NK-92 (cell line): ENCODE data around the gene ITGB7.

Experiments
- DNase-seq: peaks from one replicate; lab custom pipeline; 2025; ENCODE audit not compliant: unreplicated experiment; lab: John Stamatoyannopoulos, UW

Gene ITGB7

DNA sequence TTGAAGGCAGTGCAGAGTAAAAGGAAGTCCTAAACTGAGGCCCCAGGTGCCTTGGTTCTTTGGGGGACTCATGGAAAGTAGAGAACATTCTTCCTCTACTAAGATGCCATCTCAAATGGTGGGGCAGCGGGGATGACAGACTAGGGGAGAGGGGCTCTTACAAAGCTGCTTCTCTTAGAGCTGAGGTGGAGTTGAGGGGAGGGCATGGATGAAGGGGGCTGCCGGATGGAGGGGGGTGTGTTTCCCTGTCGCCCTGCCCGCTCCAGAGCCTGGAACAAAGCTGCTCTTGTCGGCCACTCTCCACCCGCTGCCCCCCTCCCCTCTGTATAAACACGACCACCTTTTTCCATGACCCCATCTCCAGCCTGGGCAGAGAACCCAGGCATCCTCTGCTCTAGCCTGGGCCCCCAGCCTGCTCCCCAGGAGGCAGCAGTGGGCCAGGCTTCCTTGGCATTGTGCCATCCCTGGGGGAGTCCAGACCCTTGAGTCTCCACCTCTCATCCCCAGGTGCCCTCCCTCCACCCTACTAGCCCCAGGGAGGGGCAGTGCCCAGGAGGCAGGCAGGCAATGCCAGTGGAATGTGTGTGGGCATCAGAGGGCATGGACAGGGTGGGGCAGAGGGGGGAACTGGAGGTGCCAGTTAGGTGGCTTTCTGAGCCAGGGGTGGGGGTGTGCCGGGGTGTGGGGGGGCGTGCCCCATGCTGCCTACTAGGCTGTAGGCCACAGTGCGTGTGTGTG lies 23.2 kb upstream of the ITGB7 start:
- no peak for DNase-seq

DNA sequence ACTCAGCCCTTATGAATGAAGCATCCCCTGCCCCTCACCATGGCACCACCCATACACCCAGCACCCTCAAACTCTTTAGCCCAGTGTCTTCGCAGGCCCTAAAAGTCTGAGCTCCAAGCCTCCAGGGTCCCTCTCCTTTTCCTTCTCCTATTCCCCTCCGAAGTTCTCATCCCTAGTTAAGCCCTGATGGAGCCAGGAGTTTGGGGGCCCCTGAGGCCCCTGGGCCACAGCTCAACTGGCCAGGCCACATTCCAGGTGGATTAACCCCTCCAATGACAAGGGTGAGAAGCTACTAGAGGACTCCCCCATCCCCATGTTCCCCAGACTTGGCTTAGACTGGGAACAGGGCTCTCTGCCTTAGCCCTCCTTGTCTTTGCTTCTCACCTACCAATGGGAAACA lies 22.4 kb upstream of the ITGB7 start:
- no peak for DNase-seq

DNA sequence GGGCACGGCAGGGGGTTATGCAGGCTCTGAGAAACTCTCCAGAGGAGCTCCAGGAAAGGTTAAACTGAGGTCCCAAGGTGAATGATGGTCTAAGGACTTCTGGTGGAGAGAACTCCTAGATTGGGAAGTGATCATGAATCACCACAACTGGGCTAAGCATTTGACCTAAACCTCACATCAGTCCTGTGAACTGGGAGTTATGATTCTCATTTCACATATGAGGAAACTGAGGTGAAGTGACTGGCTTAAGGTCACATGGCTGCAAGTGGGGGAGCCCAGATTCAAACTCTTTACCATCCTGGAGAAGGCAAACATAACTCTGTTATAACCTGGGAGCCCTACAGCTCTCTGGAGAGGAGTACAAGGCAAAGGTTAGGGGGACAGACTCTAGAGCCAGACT lies 20.8 kb upstream of the ITGB7 start:
- no peak for DNase-seq

DNA sequence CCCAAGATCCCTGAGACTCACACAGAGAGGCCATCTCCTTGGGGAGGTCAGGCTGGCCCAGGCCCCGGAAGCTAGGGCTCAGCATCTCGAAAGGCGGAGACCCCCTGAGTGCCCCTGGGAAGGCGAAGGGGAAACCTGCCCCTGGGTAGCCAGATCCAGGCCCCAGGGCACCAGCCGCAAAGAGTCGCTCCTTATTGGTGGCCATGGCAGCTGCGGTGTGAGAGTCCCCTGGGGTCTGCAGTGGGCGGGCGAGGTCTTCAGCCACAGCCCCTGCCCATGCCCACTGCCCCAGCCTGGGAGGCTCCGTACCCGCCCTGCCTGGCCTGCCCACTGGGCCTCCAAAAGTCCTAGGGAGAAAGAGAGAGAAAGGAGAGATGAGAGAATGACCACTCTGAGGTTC lies 20.3 kb upstream of the ITGB7 start:
- DNase-seq = no peak

DNA sequence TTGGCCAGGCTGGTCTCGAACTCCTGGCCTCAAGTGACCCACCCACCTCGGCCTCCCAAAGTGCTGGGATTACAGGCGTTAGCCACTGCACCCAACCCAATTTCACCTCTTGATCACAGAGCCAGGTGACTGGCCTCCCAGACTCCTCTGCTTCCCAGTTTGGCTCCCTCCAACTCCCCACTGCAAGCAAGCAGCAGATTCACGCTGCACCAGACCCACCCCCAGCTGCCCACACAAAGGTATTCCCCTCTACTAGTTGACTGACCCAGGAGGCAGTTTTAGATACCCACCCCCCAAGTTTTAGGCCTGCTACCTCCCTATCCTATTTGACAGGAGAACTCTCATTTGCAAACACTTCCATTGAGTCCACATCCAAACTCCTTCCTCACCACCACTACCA lies 19.8 kb upstream of the ITGB7 start:
- no peak for DNase-seq

DNA sequence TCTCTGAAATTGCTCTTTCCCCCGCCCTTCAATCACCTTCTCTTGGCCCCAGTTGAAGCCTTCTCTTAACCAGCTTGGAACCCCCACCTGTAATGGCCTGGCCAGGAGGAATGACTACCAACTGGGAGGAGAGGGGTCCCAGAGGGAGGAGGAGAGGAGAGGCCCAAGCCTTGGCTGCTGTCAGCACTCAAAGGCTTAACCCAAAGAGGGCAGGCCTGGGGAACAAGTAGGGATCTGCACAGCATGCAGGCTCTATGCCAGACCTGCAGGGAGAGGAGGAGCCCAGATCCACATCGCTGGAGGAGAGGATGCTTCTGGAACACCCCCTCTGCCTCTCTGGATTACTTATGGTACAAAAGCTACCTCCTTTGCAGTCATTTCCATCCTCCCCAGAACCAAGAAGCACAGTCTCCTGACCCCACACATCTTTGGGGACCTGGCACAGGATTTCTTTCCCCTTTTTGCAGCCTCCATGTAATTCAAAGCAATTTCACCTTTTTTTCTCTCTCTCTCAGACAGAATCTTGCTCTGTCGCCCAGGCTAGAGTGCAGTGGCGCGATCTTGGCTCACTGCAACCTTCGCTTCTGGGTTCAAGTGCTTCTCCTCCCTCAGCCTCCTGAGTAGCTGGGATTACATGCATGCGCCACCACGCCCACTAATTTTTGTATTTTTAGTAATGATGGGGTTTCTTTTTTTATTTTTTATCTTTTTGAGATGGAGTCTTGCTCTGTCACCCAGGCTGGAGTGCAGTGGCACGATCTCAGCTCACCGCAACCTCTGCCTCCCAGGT lies 18.8 kb upstream of the ITGB7 start:
- DNase-seq = no peak

DNA sequence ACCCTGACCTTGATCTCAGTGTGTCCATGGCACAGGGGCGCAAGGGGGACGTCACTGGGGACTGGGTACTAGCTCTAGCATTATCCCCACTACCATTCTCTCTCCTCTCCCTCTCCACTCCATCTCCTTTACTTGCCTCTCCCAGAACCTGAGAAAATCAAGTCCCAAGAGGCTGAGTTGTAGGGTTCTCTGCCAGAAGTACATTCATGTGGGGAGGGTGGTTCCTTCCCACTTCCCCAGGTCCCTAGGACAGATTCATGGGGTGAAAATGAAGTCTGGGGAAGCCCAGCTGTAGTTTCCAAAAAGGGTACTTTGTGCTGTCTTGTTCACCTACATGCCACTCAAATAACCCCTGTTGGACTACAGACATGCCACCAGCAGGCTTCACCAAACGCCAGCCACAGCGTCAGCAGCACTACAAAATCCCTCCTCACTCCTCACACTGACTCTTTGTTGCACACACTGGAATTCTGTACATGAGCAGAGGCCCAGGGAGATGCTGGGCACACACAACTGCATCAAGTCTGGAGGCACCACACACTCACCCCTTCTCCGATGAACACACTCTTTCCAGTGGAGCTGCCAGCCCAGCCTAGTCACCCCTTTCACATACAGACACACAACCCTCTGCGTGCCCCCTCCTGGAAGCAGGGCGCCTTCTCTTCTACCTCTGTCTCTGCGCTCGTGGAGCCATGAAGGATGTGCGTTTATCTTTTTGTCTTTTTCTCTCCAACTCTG lies 18.0 kb upstream of the ITGB7 start:
- no peak for DNase-seq

DNA sequence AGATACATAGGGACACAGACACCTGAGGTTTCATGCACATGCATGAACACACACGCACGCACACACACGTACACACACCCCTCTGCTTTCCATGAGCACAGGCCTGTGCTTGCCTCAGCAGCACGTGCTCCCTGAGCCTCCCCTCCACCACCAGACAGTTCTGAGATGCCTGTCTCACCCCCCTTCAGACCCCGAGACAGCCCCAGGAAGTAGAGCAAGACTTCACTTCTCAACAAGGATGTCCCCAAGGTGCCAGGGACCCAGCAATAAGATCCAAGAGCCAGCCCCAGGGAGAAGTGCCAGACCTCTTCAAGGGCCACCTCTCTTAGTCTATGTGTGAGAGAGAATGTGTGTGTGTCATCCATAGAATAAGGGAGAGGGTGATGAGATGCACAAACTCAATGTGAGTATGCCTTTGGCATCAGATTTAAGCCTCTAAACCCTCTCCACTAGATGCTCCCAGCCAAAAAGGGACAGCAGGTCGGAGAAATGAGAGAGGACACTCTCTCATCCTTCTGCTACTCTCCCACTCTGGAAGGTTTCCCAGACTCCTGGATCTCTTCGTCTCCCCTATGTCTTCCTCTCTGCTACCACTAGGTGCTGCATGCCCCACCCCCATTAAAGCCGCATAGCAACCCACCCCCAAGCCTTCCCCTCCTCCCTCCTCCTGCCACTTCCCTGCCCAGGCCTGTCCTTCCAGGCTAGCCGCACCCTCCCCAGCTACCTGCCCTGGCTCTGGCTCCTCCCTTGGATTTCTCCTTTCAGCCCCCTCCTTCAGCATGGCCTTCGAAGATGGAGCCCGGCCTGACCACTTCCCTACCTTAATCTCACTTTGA lies 17.2 kb upstream of the ITGB7 start:
- DNase-seq = no peak

DNA sequence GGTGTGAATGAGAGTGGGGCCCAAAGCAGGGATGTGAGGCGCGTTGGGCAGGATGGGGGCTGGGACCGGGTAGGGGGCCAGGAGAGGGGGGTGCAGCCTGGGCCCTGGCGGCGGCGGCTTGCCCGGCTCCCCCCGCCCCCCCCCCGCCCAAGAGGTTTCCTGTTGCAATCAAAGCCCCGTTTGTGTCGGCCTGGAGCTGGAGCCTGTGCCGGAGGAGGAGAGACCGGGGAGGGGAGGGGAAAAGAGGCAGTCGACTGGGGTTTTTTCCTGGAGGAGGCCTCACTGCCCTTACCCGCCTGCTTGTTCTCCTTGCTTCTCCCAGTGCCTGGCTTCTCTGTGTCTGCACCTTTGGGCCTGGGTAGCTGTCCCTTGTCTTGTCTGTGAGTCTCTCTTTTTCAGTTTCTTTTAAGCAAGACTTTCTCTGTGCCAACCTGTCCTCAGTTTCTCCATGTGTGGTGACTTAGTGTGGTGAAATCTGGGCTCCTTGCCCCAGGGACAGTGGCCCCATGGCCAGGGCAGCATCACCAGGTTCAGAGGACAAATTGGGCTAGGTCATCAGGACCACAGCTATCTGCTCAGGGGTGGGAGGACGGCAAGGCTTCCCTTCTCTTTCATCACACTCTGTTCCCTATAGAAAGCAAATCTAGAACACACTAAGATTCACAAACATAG lies 16.5 kb upstream of the ITGB7 start:
- no peak for DNase-seq

DNA sequence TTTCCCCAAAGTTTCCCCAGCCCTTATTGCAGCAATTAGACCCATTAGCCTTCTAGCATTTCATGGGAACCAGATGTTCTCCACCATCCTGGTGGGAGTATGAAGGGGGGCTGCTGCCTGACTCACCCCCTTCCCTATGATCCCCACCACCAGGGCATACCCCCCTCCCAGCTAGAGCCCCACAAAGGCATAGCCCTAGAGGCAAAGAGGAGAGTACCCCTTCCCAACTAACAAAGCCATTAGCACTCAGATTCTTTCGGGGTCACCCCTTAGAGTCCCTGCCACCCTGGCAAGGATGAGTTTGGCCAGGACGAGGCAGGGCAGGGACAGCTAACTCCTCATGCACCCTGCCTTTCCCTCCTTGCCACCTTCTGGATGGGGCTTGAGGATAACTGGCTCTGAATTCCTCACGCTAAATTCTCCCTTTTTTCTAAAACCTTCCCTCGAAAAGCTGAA lies 15.8 kb upstream of the ITGB7 start:
- DNase-seq = no peak

DNA sequence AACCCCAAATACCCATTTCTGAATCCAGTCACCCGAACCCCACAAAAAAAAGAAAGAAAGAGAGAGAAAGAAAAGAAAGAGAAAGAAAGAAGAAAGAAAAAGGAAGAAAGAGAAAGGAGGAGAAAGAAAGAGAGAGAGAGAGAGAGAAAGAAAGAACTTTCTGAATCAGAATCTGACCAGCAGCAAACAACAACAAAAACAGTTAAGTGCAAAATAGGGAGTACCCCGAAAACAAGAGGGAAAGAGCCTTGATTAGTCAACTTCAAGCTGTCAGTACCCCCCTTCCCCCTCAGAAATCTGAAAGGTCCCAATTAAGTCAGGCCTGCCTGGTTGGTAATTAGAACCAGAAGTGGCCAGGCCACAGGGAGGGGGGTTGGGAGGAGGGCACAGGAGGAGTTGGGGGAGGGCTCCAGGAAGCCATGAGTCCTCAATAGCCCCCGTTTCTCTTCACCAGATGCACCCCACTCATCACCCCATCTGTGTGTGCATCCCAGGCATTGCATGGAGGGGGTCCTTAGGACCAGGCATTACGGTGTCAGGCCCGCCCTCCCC lies 15.2 kb upstream of the ITGB7 start:
- no peak for DNase-seq

DNA sequence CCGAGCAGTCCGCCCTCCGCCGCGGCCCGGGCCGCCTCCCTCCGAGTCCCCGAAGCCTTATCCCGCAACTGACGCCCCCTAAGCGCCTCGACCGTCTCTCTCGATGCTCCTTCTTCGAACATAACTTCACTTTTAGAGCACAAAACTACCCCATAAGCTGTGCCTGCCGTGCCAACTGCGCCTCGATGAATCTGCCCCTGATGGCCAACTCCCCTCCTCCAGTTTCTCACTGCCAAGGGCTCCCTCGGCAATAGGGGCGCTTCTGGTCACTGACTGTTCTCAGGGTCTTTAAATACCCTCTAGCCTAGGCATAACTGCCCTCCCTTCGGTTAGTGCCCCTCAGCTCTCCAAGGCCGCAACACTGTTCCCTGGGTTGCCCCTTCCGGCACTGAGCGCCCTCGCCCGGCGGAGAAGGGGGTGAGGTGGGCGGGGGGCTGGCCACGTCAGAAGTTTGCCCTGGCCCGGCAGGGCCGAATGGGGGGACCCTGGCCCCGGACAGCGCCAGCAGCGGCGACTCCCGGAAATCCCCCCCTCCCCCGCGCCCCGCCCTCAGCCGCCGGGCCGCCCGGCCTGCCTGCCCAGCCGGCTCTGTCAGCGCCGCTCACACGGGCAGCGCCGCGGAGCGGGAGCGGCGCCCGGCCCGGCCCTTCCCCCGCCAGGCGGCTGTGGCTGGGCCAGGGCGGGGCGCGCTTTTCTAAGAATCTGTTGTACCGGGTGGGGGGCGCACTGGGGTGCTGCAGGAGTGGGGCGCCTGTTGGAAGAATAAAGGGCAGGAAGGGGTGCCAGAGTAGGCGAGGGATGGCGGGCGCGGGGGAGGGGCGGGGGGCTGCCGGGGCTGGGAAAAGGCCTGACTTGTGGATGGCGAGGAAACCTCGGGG lies 14.4 kb upstream of the ITGB7 start:
- no peak for DNase-seq

DNA sequence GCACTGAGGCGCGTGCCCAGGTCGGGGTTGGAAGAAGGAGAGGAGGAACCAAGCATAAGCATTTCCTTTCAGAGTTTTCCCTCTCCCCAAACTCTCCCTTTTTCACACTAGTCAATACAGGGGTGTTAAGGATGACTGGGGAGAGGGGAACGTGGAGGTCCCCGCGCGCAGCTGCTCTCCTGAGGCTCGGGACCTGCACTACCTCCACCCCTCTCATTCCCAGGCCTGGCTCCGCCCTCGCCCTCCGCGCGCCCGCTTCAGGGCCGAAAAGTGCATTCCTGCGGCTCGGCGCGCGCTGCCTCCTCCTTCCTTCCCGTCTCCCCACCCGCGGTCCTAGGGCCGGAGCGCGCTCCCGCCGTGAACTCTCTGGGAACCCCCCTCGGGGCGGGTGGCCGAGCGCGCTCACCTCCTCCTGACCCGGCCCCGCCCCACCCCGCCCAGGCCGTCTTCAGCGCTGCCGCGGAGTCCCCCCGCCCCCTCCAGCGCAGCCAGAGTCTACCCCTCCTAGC lies 13.7 kb upstream of the ITGB7 start:
- DNase-seq = no peak

DNA sequence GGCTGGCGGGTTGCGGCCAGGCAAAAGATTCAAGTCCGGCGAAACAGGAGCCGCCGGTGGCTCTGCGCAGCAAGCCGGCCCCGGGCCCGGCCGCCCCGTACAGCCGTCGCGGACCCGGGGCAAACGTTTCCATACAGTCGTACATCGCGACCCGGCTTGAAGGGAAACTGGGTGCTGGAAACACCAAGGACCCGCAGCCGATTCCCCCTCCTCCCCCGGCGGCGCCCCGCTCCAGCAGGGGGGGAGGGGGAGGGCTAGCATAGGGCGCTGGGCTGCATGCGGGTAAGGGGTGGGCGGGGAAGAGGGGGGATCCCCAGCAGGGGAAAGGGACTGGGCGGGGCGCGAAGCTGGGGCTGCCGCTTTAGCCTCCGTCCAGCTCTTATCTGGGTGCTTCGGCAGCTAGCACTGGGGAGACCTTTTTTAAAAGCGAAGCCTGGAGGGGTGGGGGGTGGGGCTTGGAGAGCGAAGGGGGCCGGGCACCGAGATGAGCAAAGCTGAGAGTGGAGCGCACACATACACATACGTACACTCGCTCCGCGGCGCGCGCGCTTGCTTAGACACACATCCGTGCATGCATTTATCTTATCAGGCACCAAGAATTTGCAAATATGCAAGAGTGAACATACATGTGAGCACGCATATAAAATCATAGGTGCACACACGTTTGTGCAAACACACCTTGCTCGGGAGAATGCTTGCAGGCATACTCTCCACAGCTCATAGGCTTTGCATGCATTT lies 13.1 kb upstream of the ITGB7 start:
- no peak for DNase-seq

DNA sequence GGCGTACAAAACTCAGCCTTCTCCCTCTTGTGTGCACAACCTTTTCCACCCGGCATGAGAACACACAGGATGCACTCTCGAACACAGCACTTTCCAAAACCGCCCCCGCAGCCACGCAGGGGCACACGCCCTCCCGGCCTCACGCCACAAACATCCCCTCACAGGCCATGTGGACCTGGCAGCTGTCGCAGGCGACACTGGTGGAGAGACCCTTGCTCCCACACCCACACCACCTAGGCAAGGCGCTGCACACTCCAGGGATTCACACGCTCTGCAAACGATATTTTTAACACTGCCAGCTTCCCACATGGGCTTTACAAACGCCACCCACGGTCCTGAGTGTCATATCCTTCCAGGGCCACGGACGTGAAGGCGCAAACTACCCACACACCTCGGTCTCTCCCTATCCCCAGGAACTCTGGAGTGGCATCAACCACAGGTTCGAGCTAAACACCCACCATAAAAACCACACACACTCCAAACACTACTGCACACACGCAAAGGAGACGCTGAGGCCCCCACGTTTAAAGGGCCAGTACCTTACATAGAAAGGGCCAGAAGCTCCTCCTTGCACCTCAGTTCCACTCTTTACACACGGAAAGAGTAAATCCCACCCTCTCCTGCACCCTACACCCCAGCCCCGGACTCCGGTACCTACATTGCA lies 12.4 kb upstream of the ITGB7 start:
- no peak for DNase-seq

DNA sequence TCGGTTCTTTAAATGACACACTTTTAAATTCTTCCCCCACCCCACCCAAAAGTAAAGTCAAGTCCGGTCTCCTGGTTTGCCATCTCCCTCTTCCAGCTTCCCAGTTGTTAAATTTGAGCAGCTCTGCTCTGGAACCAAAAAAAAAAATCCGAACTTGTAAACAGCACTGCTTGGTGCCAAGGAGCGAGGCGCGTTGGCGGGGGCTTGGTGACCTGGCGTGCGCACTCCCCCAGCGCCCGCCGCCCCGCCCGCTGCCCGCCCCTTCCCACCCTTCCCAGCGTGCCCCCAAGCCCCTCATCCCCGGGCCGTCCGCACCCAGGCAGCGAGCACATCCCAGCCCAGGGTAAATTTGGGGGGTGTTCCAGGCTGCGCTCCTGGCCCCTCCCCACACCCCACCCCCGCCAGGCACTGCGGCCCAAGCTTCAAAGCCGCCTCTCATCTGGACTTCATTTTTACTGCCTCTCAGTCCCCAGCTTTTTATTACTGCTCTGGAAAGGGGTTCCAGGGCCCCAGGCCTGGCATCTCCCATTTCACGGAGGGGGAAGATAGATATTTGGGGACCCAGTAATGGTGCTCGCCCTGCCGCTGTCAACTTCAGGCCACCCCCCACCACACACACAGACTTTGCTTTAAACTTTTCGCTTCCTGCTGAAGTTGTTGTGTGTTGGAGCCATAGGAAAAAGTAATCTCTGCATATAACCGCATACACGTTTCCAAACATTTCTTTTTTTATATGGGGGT lies 11.7 kb upstream of the ITGB7 start:
- no peak for DNase-seq

DNA sequence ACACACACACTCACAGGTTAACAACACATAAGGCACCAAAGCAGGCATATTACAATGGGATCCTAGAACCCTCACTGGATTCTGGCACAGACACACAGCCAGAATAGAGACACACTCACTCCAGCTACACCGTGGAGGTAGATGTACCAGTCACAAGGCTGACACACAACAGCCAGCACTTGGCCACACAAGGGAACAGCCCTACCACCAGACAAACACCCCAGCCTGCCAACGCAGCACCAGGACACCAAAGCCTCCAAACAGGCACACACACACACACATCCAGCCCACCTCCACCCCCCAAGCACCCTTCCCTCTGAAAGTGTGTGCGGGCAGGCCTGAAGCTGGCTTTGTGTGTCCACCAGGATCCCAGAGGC lies 10.9 kb upstream of the ITGB7 start:
- DNase-seq = no peak
